Measurements from ENCODE around the gene NTM.

NTM gene

GRCh38 chr11:131690776-131691175 is 320.4 kb downstream of the NTM start:
- Histone ChIP-seq H3K27ac (ENCODE audit: low read depth, low read length, poor library complexity, severe bottlenecking) (no peak overlapping the region), H2AFZ (ENCODE audit: low read length) (no peak overlapping the region), H3K4me1 (ENCODE audit: insufficient read depth, low read length, severe bottlenecking) (no peaks in the 10 kb centered on the region), H3K9me2 (ENCODE audit: low read depth, low read length) (no peaks in the 10 kb centered on the region), H3K9ac (ENCODE audit: low read length) (no peak overlapping the region), H3K4me3 (ENCODE audit: low read depth, low read length, poor library complexity, severe bottlenecking) (no peak overlapping the region), H3K4me2 (ENCODE audit: low read length) (no peak overlapping the region), H3K36me3 (ENCODE audit: insufficient read depth, low read length) (no peaks in the 10 kb centered on the region), H4K20me1 (ENCODE audit: insufficient read depth, low read length) (no peaks in the 10 kb centered on the region), H3K27me3 (ENCODE audit: insufficient read depth, low read length) (no peaks in the 10 kb centered on the region), H3K79me2 (ENCODE audit: insufficient read depth, low read length) (no peaks in the 10 kb centered on the region), H3K9me3 (ENCODE audit: low read length) (no peaks in the 10 kb centered on the region), H3F3A (ENCODE audit: insufficient read depth, low read length) (no peaks in the 10 kb centered on the region)
- no peak for TF ChIP-seq CTCF (IDR thresholded peaks at IDR 0.05; ENCODE audit: low read length)
- TF ChIP-seq EZH2 (IDR thresholded peaks at IDR 0.05; ENCODE audit: borderline replicate concordance, low read length), result no peak

- H3K36me3 ChIP-seq (ENCODE audit: insufficient read depth, low read length), result no peaks in the 10 kb centered on the region
These were observed 321.0 kb downstream of the NTM start for GRCh38 chr11:131691181-131692041.

GRCh38 chr11:131692151-131692550 is 321.7 kb downstream of the NTM start:
- H3K79me2 ChIP-seq (ENCODE audit: insufficient read depth, low read length), result no peaks in the 10 kb centered on the region
- H3K4me1 ChIP-seq (ENCODE audit: insufficient read depth, low read length, severe bottlenecking), result no peaks in the 10 kb centered on the region
- H3K4me3 ChIP-seq (ENCODE audit: low read depth, low read length, poor library complexity, severe bottlenecking), result no peak overlapping the region
- H3K36me3 ChIP-seq (ENCODE audit: insufficient read depth, low read length), result no peaks in the 10 kb centered on the region
- TF ChIP-seq CTCF (IDR thresholded peaks at IDR 0.05; ENCODE audit: low read length), result no peak
- TF ChIP-seq EZH2 (IDR thresholded peaks at IDR 0.05; ENCODE audit: borderline replicate concordance, low read length), result no peak
- H3K4me2 ChIP-seq (ENCODE audit: low read length), result no peak overlapping the region
- no peaks in the 10 kb centered on the region for H4K20me1 ChIP-seq (ENCODE audit: insufficient read depth, low read length)
- no peak overlapping the region for H3K9ac ChIP-seq (ENCODE audit: low read length)
- H3K9me3 ChIP-seq (ENCODE audit: low read length), result no peaks in the 10 kb centered on the region
- no peak overlapping the region for H3K27ac ChIP-seq (ENCODE audit: low read depth, low read length, poor library complexity, severe bottlenecking)
- no peak overlapping the region for H2AFZ ChIP-seq (ENCODE audit: low read length)
- H3F3A ChIP-seq (ENCODE audit: insufficient read depth, low read length), result no peaks in the 10 kb centered on the region
- no peaks in the 10 kb centered on the region for H3K9me2 ChIP-seq (ENCODE audit: low read depth, low read length)
- H3K27me3 ChIP-seq (ENCODE audit: insufficient read depth, low read length), result no peaks in the 10 kb centered on the region

More at GRCh38 chr11:131691181-131692041, 321.0 kb downstream of the NTM start:
- TF ChIP-seq EZH2 (IDR thresholded peaks at IDR 0.05; ENCODE audit: borderline replicate concordance, low read length) (no peak), CTCF (IDR thresholded peaks at IDR 0.05; ENCODE audit: low read length) (peak; percentile 20; the same call in 1 of the 2 replicates)
- Histone ChIP-seq H3K9me2 (ENCODE audit: low read depth, low read length) (no peaks in the 10 kb centered on the region), H3K9ac (ENCODE audit: low read length) (no peak overlapping the region), H4K20me1 (ENCODE audit: insufficient read depth, low read length) (no peaks in the 10 kb centered on the region), H3K79me2 (ENCODE audit: insufficient read depth, low read length) (no peaks in the 10 kb centered on the region), H3K4me3 (ENCODE audit: low read depth, low read length, poor library complexity, severe bottlenecking) (no peak overlapping the region), H3K27me3 (ENCODE audit: insufficient read depth, low read length) (no peaks in the 10 kb centered on the region), H3K27ac (ENCODE audit: low read depth, low read length, poor library complexity, severe bottlenecking) (no peak overlapping the region), H3K9me3 (ENCODE audit: low read length) (no peaks in the 10 kb centered on the region), H3K4me2 (ENCODE audit: low read length) (no peak overlapping the region), H2AFZ (ENCODE audit: low read length) (no peak overlapping the region), H3F3A (ENCODE audit: insufficient read depth, low read length) (no peaks in the 10 kb centered on the region), H3K4me1 (ENCODE audit: insufficient read depth, low read length, severe bottlenecking) (no peaks in the 10 kb centered on the region)

Data from OCI-LY1 (cell line).